HEK293T (cell line): ENCODE data around the gene CEP19.

ENCODE experiments used
- ELF4 ChIP-seq: fragments of 450-650 bp; IDR thresholded peaks from 2 replicates; pipeline ENCODE4 v1.6.1; 2017; ENCODE audit warnings: antibody characterized with exemption
- HDGF ChIP-seq: fragments of 450-650 bp; IDR thresholded peaks from 2 replicates; pipeline ENCODE4 v1.6.1; 2017; ENCODE audit warnings: antibody characterized with exemption, borderline replicate concordance
- LEF1 ChIP-seq: fragments of 450-650 bp; IDR thresholded peaks from 2 replicates; pipeline ENCODE4 v1.6.1; 2017; ENCODE audit warnings: mild to moderate bottlenecking, borderline replicate concordance
- SP1 ChIP-seq: fragments of 450-650 bp; IDR thresholded peaks from 2 replicates; pipeline ENCODE4 v1.6.1; 2017
- SUZ12 ChIP-seq: fragments of 450-650 bp; IDR thresholded peaks from 2 replicates; pipeline ENCODE4 v1.6.1; 2016; ENCODE audit warnings: mild to moderate bottlenecking
- ZNF384 ChIP-seq: fragments of 450-650 bp; IDR thresholded peaks from 2 replicates; pipeline ENCODE4 v1.6.1; 2016

- TF ChIP-seq ELF4, result no peak
- no peak for TF ChIP-seq SUZ12
- no peak for TF ChIP-seq SP1
- no peak for TF ChIP-seq ZNF384
- TF ChIP-seq HDGF, result no peak
- TF ChIP-seq LEF1, result no peak
Observed at GRCh38 chr3:196706327-196706726, 5.7 kb downstream of the CEP19 start.
